GM18520 (cell line): ENCODE results near the gene JMJD8.

Experiments
- ATAC-seq: cut with Tn5 transposase; IDR thresholded peaks from one replicate; pipeline ENCODE4 v1.9.1; 2021; ENCODE audit not compliant: unreplicated experiment

JMJD8 gene

DNA sequence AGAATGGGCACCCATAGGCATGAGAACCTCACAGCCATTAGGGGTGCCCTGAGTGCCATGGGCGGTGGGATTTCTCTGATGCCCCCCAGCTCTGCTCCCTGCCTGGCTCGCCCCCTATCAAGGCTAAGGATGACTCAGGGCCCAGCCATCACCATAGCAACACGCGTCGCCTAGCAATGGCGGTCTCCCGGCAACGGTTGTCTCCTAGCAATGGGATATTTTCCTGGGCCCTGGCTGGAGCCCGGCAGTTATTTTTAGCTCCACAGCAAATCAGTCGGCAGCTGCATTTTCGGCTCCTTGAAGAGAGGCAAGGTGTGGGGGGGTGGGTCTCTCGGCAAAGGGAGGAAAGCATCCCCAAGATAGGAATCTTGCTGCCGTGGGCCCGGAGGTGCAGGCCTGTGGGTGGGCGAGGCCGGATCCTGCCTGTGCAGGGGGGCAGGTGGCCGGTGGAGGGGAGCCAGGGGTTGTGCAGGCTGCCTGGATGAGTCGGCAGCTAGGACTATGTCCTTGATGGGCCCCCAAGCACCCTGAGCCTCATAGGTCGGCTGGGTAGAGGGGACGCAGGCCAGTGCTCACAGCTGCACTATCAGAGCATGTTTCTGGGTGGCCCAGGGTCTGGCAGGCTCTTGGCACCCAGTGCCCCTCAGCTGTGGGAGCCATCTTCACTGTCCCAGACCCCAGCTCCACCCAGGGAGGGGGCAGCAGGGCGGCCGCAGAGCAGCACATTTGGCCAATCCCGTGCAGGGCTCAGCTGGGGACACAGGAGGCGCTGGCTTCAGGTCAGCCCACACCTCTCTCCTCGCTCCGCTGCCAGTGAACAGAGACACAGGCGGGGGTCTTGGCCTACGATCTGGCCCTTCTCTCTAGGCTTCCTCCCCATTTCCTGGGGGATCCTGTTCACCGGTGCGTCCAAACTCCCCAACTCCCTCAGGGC lies 25.7 kb upstream of the JMJD8 start:
- no peak for ATAC-seq

- ATAC-seq, result no peak
Observed at GRCh38 chr16:708959-709358, 24.8 kb upstream of the JMJD8 start.

DNA sequence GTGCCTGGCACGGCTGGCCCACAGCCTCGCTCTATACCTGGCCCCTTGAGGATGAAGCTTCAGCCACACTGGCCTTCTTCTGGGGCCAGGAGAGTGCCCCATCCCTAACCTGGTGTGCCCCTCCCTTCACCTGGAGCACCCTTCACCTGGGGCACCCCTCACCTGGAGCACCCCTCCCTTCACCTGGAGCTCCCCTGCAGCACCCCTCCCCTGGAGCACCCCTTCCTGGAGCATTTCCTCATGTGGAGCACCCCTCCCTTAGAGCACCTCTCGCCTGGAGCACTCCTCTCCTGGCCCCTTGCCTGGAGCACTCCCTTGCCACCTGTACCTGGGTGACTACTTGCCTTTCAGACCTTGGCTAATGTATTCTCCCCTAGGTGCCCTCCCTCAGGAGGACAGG lies 23.9 kb upstream of the JMJD8 start:
- no peak for ATAC-seq

DNA sequence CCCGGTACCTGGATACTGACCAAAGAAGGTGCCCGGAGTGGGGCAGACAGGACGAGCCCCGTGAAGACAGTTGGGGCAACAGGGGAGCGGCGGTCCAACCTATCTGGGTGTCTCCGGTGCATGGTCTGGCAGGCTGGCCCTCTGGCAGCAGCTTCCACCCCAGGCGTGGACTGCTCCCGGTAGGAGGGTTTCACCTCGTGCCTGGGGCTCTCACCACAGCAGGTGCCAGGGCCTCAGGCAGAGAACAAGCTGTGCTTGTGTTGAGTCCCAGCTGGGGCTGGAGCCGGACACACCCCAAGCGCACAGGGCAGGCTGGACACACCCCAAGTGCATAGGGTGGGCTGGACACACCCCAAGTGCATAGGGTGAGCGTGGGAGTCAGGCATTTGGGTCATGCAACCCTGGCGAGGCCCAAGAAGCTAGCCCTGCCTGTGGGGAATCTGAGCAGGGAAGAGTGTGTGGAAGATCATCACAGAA lies 23.0 kb upstream of the JMJD8 start:
- no peak for ATAC-seq

DNA sequence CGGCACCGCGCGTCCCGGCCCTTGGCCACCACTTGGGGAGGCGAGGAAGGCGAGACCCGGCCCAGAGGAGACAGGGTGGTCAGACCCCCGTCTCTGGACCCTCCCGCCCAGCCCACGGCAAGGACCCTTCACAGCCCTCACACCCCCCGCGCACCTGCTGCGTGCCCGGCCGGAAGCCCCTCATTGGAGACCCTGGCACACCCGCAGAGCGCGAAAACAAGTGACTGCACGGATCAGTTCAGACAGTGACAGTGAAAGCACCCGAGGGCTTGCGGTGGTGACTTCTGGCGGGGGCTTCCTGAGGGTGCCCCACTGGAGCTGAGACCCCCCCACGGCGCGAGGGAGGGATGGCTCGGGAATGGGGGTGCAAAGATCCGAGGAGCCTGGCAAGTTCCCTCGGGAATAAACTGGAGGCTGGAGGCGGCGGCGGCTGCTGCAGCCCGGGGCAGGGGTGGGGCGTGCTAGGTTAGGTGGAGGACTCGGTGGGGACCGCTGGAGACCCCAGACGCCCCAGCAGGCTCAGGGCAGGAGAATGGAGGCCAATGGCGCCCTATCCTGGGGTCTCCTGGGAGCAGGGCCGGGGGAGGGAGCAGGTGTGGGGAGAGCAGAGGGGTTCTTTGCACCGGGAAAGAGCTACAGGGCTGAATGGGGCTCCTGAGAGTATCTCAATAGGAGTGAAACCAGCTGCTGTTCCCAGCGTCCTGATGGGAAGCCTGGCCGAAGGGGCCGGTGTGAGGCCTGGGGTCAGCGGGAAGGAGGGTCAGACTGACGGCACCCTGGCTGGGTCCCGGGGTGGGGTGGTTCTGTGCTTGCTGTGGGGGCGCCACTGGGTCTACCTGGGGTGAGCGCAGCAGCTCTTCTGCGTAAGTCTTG lies 22.3 kb upstream of the JMJD8 start:
- ATAC-seq, result no peak

DNA sequence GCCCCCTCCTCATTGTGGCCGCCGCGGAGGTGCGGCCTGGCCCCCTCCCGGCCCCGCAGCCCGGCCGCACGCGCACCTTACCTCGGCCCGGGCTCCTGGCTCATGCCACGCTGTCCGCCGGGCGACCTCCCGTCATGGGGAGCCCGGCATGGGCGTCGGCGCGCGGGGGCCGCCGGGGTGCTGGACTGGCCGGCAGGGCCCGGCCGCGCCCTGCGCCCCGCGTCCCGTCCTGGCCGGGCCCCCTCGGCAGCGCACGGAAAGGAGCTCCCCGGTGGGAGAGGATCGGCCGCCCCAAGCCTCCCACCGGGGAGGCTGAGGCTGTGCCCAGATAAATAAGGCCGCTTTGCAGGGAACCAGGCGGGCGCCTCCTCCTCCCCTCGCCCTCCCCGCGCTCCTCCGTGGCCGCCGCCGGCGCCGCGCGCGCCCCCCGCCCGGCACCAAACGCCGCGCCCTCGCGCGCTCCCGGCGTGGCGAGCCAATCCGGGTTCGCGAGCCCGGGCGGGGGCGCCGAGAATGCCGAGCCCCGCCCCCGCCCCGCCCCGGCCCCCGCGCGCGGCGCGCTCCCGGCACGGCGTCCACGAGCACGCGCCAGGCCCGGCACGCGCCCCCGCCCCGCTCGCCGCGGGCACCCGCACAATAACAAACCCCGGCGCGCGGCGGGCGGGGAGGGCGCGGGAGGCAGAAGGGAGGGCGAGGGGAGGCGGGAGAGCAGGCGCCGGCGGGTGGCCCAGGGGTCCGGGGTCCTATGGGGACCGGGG lies 21.5 kb upstream of the JMJD8 start, which contains the start of gene FBXL16:
FBXL16 (minus strand) TSS at position 371 of the 758 bp plus-strand sequence. CDS start 8,396 bp downstream, outside the sequence.
- no peak for ATAC-seq

GRCh38 chr16:704552-705380 lies 20.6 kb upstream of the JMJD8 start:
- no peak for ATAC-seq

DNA sequence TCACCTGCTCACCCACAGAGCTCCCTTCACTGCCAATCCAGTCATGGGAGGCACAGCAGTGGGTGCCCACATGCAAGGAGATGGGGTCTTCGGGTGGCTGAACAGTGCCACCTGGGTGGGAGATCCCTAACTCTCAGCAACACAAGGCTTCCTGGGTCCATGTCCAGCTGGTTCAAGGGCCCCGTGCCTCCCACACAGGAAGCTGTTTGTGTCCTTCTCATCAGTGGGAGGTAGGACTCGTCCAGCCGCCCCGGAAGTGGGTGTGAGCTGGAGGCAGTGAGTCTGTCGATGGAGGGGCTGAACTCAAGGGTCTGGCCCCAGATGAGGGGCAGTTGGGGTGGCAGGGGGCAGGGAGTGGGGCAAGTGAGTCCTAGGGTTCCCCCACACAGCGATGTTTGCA lies 19.9 kb upstream of the JMJD8 start:
- ATAC-seq, result no peak

DNA sequence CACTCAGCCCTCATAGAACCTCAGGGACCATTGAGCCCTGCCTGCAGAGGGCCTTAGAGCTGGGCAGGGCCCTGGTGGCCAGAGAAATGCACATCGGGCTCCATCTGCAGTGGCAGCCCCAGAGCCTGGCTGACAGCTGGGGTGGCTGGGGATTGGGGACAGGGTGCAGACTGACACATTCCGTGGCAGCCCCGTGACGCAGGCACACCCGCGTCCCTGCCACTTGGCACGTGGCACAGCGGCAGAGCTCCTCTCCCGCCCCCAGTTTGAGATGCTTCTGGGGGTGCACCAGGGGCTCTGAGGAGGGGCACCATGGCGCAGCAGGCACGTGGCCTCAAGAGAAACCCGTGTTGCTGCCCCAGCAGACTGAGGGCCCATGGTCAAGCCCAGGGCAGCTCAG lies 19.3 kb upstream of the JMJD8 start:
- ATAC-seq, result no peak

- ATAC-seq, result no peak
Observed at GRCh38 chr16:702341-702740, 18.2 kb upstream of the JMJD8 start.

DNA sequence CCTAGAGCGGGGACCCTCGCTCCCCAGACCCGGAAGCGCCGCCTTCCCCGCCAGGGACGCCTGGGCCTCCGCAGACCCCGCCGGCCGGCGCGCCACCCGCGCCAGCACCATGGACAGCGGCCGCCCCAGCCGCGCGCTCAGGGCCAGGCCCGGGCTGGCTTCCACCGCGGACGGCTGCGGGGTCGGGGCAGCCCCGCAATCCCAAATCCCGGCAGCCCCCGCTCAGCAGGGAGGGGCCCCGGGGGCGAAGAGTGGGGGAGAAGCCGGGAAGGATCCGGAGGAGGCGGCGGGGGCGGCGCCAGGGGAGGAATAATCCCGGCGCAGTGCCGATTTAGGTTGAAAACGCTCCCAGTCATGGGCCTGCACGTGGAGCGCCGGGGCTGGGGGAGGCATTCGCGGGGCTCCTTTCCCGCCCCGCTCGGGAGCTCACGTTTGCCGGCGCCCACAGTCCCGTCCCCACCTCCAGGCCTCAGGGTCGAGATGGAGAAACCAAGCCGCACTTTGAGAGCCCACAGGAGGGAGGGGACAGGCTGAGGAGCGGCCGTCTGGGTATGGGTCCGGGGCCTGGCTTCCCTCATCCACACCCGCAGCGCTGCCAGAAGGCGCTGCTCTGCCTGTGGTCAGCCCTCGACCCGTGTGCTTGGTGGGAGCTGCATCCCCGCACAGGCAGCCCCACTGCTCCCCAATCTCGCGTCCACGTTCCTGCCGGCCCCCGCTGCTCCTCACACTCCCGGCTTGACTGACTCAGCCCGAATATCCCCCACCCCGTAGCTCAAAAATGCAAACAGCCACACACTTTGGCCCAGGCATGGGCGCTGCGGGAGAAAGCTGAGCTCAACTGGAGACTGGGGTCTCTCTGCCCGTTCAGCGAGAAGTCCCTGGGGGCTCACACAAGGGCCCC lies 16.8 kb upstream of the JMJD8 start:
- ATAC-seq, result no peak

DNA sequence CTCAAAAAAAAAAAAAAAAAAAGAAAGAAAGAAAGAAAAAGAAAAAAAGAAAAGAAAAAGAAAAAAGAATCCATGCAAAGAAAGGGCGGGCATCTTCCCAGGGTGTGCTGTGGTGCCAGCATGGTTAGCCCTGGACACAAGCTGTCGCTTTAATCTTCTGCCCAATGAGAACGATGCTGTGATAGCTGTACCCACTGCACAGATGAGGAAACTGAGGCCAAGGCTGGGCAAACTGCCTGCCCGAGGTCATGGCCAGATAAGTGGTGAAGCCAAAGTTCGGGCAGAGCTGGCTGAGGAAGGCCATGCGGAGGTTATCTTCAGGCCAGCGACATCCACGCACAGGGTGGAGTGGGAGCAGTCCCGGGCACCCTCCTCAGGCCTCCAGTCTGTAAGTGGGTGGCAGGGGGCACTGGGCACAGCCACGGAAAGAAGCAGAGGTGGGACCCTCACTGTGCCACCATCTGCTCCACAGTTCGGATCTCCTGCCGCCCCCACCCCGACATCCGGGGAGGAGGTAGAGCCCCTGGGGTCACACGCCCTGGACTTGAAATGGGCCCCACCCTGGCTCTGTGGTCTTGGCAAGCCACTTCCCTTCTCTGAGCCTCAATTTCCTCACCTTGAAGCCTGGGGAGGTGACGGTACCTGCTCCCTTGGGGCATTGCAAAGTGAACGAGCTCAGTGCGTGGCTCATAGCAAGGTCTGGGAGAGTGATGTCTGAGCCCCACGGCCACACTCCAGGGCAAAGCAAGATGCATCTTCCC lies 15.0 kb upstream of the JMJD8 start:
- no peak for ATAC-seq

- ATAC-seq, result no peak
Observed at GRCh38 chr16:695355-696089, 11.4 kb upstream of the JMJD8 start.

GRCh38 chr16:694863-695354 lies 10.8 kb upstream of the JMJD8 start:
- no peak for ATAC-seq

GRCh38 chr16:694187-694862 lies 10.2 kb upstream of the JMJD8 start:
- ATAC-seq, result no peak

GRCh38 chr16:693766-694165 lies 9.6 kb upstream of the JMJD8 start:
- ATAC-seq, result no peak

DNA sequence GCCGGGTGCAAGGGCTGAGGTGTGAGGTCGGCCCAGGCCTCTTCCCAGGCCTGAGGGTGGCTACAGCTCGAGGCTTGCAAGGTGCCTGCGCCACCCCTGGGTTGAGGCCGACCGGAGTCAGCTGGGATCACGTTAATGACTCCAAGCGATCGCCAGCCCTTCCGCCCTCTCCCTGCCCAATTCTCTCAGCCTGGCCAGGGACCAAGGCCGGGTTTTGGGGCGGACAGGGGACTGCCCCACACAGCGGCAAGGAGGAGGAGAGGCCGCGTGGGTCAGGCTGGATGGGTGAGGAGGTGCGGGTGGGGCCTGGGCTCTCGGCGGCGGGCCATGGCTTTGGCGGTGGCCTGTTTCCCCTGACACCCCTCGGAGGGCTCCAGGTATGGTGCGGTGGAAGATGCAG lies 9.2 kb upstream of the JMJD8 start:
- ATAC-seq, result no peak
